Measurements from ENCODE around the gene NSMCE1.

NSMCE1 gene

DNA sequence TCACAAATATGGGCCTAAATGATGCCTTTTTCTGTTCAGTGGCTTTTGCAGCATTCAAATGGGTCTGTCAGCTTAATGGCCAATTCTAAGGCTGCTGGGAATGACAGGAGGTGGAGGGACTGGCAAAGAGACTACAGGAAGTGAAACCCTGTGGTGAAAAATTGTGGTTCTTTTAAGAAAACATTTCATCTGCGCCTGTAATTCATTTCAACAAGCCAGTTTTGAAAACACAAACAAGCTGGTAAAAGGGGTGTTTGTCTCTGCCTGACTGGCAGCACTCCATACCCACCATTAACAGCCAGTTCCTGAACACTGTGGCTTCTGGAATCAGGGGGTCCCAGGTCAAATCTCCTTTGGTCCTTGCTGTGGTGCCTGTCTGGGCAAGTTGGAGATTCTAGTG is 68.8 kb downstream of the NSMCE1 start:
- Histone ChIP-seq H3K27me3 (ENCODE audit: control insufficient read depth, insufficient read depth, low read length) (no peaks in the 10 kb centered on the region), H3K9ac (ENCODE audit: low read depth, low read length) (no peak overlapping the region), H3K9me3 (ENCODE audit: control insufficient read depth, insufficient read depth, low read length) (no peaks in the 10 kb centered on the region), H3K4me1 (ENCODE audit: control insufficient read depth, insufficient read depth, low read length) (peaks cover 3% of the 10 kb centered on the region), H3K36me3 (ENCODE audit: control insufficient read depth, insufficient read depth, low read length) (no peaks in the 10 kb centered on the region), H3K4me3 (ENCODE audit: low read depth, low read length) (no peak overlapping the region)

- no peaks in the 10 kb centered on the region for H3K4me1 ChIP-seq (ENCODE audit: control insufficient read depth, insufficient read depth, low read length)
- H3K27me3 ChIP-seq (ENCODE audit: control insufficient read depth, insufficient read depth, low read length), result no peaks in the 10 kb centered on the region
- no peak overlapping the region for H3K9ac ChIP-seq (ENCODE audit: low read depth, low read length)
- no peaks in the 10 kb centered on the region for H3K9me3 ChIP-seq (ENCODE audit: control insufficient read depth, insufficient read depth, low read length)
- no peak overlapping the region for H3K4me3 ChIP-seq (ENCODE audit: low read depth, low read length)
- no peaks in the 10 kb centered on the region for H3K36me3 ChIP-seq (ENCODE audit: control insufficient read depth, insufficient read depth, low read length)
These were observed 69.4 kb downstream of the NSMCE1 start for GRCh38 chr16:27199235-27199586.

GRCh38 chr16:27198451-27199234 is 69.9 kb downstream of the NSMCE1 start:
- Histone ChIP-seq H3K36me3 (ENCODE audit: control insufficient read depth, insufficient read depth, low read length) (no peaks in the 10 kb centered on the region), H3K27me3 (ENCODE audit: control insufficient read depth, insufficient read depth, low read length) (no peaks in the 10 kb centered on the region), H3K4me1 (ENCODE audit: control insufficient read depth, insufficient read depth, low read length) (no peaks in the 10 kb centered on the region), H3K9me3 (ENCODE audit: control insufficient read depth, insufficient read depth, low read length) (no peaks in the 10 kb centered on the region), H3K9ac (ENCODE audit: low read depth, low read length) (no peak overlapping the region), H3K4me3 (ENCODE audit: low read depth, low read length) (no peak overlapping the region)

DNA sequence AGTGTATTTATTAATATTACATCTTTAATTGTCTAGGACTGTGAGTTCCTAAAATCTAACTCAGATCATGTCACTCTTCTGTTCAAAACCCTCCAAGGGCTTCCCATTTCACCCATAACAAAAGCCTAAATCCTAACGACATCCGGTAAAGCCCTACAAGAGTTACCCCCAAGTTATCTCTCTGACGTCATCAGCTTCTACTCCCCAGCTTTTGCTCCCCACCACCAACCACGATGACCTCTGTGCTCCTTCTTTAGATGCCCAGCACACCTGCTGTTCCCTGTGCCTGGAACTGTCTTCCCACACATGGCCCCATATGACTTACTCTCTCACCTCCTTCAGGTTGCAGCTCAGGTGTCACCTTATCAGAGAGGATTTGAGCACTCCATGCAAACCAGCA is 71.6 kb downstream of the NSMCE1 start:
- Histone ChIP-seq H3K9ac (ENCODE audit: low read depth, low read length) (no peak overlapping the region), H3K36me3 (ENCODE audit: control insufficient read depth, insufficient read depth, low read length) (no peaks in the 10 kb centered on the region), H3K27me3 (ENCODE audit: control insufficient read depth, insufficient read depth, low read length) (no peaks in the 10 kb centered on the region), H3K9me3 (ENCODE audit: control insufficient read depth, insufficient read depth, low read length) (no peaks in the 10 kb centered on the region), H3K4me3 (ENCODE audit: low read depth, low read length) (no peak overlapping the region), H3K4me1 (ENCODE audit: control insufficient read depth, insufficient read depth, low read length) (no peaks in the 10 kb centered on the region)

GRCh38 chr16:27195941-27196595 is 72.5 kb downstream of the NSMCE1 start:
- no peaks in the 10 kb centered on the region for H3K27me3 ChIP-seq (ENCODE audit: control insufficient read depth, insufficient read depth, low read length)
- no peaks in the 10 kb centered on the region for H3K9me3 ChIP-seq (ENCODE audit: control insufficient read depth, insufficient read depth, low read length)
- H3K4me3 ChIP-seq (ENCODE audit: low read depth, low read length), result no peak overlapping the region
- no peaks in the 10 kb centered on the region for H3K36me3 ChIP-seq (ENCODE audit: control insufficient read depth, insufficient read depth, low read length)
- H3K4me1 ChIP-seq (ENCODE audit: control insufficient read depth, insufficient read depth, low read length), result no peaks in the 10 kb centered on the region
- no peak overlapping the region for H3K9ac ChIP-seq (ENCODE audit: low read depth, low read length)

DNA sequence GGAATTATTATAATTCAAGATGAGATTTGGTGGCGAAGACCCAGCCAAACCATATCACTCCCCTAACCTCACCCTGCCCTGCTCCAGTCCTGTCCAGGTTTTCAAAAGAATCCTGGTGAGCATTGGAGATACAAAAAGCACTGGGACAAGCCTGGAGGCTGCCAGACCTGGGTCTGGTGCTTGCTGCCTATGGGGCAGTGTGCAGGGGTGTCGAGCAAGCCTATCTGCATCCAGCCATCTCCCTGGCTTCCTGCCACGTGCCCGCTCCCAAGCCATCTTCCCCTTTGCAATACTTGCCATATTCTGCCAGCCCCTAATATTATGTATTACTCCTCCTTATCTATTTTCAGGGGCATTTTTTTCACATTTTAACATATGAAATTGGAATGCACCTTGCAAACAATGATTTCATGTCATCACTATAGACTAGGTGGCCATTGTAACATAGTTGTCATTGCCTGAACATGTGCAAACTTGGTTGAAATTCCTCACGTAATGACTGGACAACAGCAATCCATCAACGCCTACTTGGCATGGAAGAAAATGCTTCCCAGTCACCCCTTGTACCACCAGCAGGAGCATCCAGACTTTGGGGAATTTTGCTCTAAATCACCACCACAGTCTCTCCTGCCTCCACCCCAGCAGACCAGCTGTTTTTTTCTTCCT is 73.4 kb downstream of the NSMCE1 start:
- Histone ChIP-seq H3K36me3 (ENCODE audit: control insufficient read depth, insufficient read depth, low read length) (no peaks in the 10 kb centered on the region), H3K9me3 (ENCODE audit: control insufficient read depth, insufficient read depth, low read length) (no peaks in the 10 kb centered on the region), H3K4me1 (ENCODE audit: control insufficient read depth, insufficient read depth, low read length) (no peaks in the 10 kb centered on the region), H3K27me3 (ENCODE audit: control insufficient read depth, insufficient read depth, low read length) (no peaks in the 10 kb centered on the region), H3K9ac (ENCODE audit: low read depth, low read length) (no peak overlapping the region), H3K4me3 (ENCODE audit: low read depth, low read length) (no peak overlapping the region)

GRCh38 chr16:27193300-27193990 is 75.1 kb downstream of the NSMCE1 start:
- no peaks in the 10 kb centered on the region for H3K9me3 ChIP-seq (ENCODE audit: control insufficient read depth, insufficient read depth, low read length)
- no peaks in the 10 kb centered on the region for H3K27me3 ChIP-seq (ENCODE audit: control insufficient read depth, insufficient read depth, low read length)
- H3K9ac ChIP-seq (ENCODE audit: low read depth, low read length), result no peak overlapping the region
- H3K36me3 ChIP-seq (ENCODE audit: control insufficient read depth, insufficient read depth, low read length), result no peaks in the 10 kb centered on the region
- H3K4me3 ChIP-seq (ENCODE audit: low read depth, low read length), result no peak overlapping the region
- no peaks in the 10 kb centered on the region for H3K4me1 ChIP-seq (ENCODE audit: control insufficient read depth, insufficient read depth, low read length)

- Histone ChIP-seq H3K36me3 (ENCODE audit: control insufficient read depth, insufficient read depth, low read length) (no peaks in the 10 kb centered on the region), H3K9me3 (ENCODE audit: control insufficient read depth, insufficient read depth, low read length) (no peaks in the 10 kb centered on the region), H3K27me3 (ENCODE audit: control insufficient read depth, insufficient read depth, low read length) (no peaks in the 10 kb centered on the region), H3K4me1 (ENCODE audit: control insufficient read depth, insufficient read depth, low read length) (no peaks in the 10 kb centered on the region), H3K9ac (ENCODE audit: low read depth, low read length) (no peak overlapping the region), H3K4me3 (ENCODE audit: low read depth, low read length) (no peak overlapping the region)
These were observed 77.1 kb downstream of the NSMCE1 start for GRCh38 chr16:27191352-27191924.

DNA sequence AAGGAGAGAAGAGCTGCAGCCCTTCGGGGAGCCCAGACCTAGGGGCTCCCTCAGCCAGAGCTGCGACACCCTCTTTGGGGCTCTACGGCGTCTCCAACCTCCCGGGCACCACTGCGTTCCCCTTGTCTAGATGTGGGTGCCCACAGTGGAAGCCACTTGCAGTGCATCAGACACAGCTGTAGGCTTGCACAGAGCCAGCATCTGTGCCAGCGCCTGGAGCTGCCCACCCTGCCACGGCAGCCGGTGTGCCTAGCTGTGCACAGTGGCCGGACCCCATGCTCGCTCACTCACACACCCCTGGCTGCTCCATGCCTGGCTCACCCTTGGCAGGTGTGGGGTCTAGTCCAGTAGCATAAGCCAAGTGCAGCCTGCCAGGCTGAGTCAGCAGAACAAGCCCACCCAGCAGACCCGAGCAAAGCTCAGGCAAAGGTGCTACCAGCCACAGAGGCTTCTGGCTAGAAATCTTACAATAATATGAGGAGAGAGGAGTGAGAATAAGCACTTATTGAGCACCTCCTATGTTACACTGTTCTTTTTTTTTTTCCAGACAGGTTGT is 78.2 kb downstream of the NSMCE1 start:
- no peaks in the 10 kb centered on the region for H3K4me1 ChIP-seq (ENCODE audit: control insufficient read depth, insufficient read depth, low read length)
- no peaks in the 10 kb centered on the region for H3K27me3 ChIP-seq (ENCODE audit: control insufficient read depth, insufficient read depth, low read length)
- H3K9me3 ChIP-seq (ENCODE audit: control insufficient read depth, insufficient read depth, low read length), result no peaks in the 10 kb centered on the region
- no peak overlapping the region for H3K9ac ChIP-seq (ENCODE audit: low read depth, low read length)
- no peaks in the 10 kb centered on the region for H3K36me3 ChIP-seq (ENCODE audit: control insufficient read depth, insufficient read depth, low read length)
- H3K4me3 ChIP-seq (ENCODE audit: low read depth, low read length), result no peak overlapping the region

- no peaks in the 10 kb centered on the region for H3K9me3 ChIP-seq (ENCODE audit: control insufficient read depth, insufficient read depth, low read length)
- no peak overlapping the region for H3K9ac ChIP-seq (ENCODE audit: low read depth, low read length)
- no peak overlapping the region for H3K4me3 ChIP-seq (ENCODE audit: low read depth, low read length)
- H3K36me3 ChIP-seq (ENCODE audit: control insufficient read depth, insufficient read depth, low read length), result no peaks in the 10 kb centered on the region
- no peaks in the 10 kb centered on the region for H3K27me3 ChIP-seq (ENCODE audit: control insufficient read depth, insufficient read depth, low read length)
- H3K4me1 ChIP-seq (ENCODE audit: control insufficient read depth, insufficient read depth, low read length), result no peaks in the 10 kb centered on the region
These were observed 79.1 kb downstream of the NSMCE1 start for GRCh38 chr16:27189335-27189972.

GRCh38 chr16:27188633-27189032 is 79.9 kb downstream of the NSMCE1 start:
- Histone ChIP-seq H3K4me1 (ENCODE audit: control insufficient read depth, insufficient read depth, low read length) (no peaks in the 10 kb centered on the region), H3K4me3 (ENCODE audit: low read depth, low read length) (no peak overlapping the region), H3K9me3 (ENCODE audit: control insufficient read depth, insufficient read depth, low read length) (no peaks in the 10 kb centered on the region), H3K27me3 (ENCODE audit: control insufficient read depth, insufficient read depth, low read length) (no peaks in the 10 kb centered on the region), H3K9ac (ENCODE audit: low read depth, low read length) (no peak overlapping the region), H3K36me3 (ENCODE audit: control insufficient read depth, insufficient read depth, low read length) (no peaks in the 10 kb centered on the region)
